GM19328 (cell line): ENCODE measurements around the gene THY1.
"Not testable (repeated sequence)": the region's sequence is repeated elsewhere in the genome, so short reads cannot be mapped to it uniquely, and the experiment has no call there.

Experiments
- ATAC-seq: cut with Tn5 transposase; IDR thresholded peaks from one replicate; pipeline ENCODE4 v1.9.1; 2021; ENCODE audit warnings: mild to moderate bottlenecking, moderate library complexity; ENCODE audit not compliant: unreplicated experiment

Gene THY1

DNA sequence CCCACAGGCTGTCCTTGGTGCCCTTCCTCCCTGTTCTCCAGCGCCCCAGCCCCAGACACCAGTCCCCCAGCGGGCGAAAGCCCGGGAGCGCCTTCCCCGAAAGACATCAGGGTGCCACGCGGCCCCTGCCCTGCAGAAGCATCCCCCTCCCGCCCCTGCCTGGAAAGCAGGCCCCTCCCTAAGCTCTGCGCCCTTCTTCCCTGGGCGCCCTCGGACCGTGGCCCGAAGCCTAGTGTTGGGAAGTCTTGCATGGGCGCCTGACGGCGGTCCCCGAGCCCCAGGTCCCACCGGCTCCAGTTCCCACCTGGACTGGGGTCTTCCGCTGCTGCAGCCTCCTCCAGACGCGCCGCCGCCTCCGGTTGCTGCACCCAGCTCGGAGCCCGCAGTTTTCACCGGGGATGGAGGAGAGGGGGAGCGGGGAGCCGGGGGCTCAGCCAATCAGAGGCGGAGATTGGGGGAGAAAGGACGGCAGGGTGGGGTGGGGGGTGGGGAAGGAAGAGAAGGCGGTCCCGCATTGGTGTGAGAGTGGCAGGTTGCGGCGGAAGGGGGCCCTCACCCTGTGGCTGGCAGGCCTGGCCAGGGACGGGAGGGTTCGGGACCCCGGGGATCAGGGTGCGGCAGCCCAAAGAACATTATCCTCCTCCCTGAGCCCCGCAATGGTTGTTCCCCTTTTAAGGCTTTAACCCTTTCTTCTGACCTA is at the start of gene THY1:
Gene THY1, minus strand, starts transcription at position 364 of the 700 bp plus-strand sequence. CDS start 2,267 bp downstream, outside the sequence.
- ATAC-seq, result no peak

- no peak for ATAC-seq
Observed at GRCh38 chr11:119472186-119472855, 49.3 kb upstream of the THY1 start.

GRCh38 chr11:119471329-119471728 is 48.4 kb upstream of the THY1 start:
- no peak for ATAC-seq

GRCh38 chr11:119470317-119471291 is 47.6 kb upstream of the THY1 start:
- ATAC-seq, result no peak

DNA sequence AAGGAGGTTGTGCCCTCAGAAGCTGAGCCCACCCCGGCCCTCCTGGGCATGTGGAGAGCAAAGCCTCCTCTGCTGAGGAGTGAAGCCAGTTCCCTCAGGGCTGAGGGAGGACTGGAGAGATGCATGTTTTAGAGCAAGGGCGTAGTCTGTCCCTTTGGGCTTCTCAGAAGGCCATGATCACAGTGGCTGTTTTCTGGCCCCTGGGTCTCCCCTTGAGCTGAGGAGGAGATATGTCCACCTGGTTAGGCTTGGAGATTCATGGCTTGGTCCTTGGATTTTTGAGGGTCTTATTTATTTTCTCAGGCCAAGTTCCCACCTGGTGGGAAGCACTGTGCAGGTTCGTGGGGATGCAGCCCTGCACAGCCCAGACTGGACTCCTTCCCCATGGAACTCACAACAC is 46.5 kb upstream of the THY1 start:
- ATAC-seq, result no peak

DNA sequence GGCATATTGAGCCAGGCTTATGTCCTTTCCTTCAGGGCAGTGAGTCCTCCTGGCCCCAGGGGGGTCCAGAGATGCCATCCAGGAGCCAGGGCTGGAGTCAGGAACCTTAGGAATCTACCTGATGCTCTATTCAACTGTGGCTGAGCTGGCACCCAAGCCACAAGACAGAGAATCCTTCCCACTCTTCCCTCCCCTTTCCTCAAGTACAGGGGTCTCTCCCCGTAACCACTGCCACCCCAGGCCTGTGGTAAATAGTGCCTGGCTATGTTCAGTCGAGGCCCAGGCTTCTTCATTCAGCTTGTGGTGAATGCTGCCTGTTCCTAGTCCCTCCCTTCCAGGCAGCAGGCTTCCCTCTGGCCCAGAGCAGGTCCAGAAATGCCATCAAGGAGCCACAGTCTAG is 45.5 kb upstream of the THY1 start:
- no peak for ATAC-seq

DNA sequence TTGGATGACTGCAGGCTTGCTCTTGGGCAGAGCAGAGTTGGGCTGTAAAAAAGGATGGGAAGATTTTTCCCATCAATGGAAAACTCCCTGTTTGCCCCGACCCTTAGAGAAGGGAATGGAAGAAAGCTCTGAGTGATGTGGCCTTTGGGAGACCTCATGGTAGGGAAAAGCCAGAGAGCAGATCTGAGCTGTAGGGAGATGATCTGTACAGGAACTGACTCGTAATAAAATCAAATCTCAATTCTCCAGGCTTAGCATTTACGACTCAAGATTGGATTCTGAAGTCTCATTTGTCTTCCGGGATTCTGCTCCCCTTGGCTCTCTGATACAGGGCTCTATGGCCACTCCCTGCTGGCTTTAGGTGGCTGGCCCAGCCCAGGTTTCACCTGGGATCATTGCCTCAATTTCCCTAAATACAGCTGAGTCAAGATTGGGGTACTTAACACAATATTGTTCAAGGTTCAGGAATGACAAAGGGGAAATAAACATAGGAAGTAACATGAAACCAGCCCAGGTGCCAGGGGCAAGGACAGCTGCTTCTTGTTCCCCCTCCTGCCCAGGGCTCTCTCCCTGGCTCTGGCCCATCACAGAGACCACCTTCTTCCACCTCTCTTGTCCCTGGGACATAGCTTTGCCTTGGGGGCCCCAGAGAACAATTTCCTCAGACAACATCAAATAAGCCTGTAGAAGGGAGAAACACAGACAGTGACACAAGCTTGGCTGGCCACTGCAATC is 38.4 kb upstream of the THY1 start:
- ATAC-seq, result no peak

GRCh38 chr11:119460582-119460981 is 37.6 kb upstream of the THY1 start:
- ATAC-seq, result no peak

GRCh38 chr11:119460097-119460496 is 37.1 kb upstream of the THY1 start:
- no peak for ATAC-seq

- ATAC-seq, result no peak
Observed at GRCh38 chr11:119459293-119459976, 36.5 kb upstream of the THY1 start.

DNA sequence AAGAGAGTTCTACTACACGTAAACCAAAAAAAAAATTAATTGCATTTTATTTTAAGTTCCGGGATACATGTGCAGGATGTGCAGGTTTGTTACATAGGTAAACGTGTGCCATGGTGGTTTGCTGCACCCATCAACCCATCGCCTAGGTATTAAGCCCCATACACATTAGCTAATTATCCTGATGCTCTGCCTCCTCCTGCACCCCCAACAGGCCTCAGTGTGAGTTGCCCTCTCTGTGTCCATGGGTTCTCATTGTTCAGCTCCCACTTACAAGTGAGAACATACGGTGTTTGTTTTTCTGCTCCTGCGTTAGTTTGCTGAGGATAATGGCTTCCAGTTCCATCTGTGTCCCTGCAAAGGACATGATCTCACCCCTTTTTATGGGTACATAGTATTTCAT is 32.7 kb upstream of the THY1 start:
- not testable (repeated sequence) for ATAC-seq

DNA sequence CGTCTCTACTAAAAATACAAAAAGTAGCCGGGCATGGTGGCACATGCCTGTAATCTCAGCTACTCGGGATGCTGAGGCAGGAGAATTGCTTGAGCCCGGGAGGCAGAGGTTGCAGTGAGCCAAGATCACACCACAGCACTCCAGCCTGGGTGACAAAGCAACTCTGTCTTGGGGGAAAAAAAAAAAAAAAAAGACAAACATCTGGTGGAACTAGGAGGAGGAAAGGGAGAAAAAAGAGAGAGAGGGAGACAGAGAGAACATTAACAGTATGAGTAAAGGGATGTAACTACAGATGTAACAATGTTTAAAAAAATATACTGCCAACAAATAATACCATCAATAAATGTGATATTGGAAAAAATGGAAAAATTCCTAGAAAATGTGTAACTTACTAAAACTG is 32.3 kb upstream of the THY1 start:
- ATAC-seq, result not testable (repeated sequence)

DNA sequence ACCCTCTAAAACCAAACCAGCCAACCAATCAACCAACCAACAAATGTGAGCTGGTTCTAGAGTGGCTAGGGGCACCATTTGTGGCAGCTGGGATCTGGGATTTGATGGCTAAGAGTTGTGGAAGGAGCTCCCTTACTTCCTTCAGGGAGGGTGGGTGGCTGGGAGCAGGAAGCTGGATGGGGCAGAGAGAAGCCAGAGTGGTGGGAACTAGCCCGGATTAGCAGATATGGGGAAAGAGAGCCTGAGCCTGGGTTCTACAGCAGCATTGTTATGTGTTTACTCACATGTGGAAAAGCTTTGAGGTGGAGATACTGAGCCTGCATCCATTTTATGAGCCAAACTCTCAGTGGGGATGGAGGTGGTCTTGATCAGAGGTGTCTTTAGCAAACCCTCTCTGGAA is 30.9 kb upstream of the THY1 start:
- ATAC-seq, result no peak

GRCh38 chr11:119450590-119451326 is 27.8 kb upstream of the THY1 start:
- ATAC-seq, result no peak

- no peak for ATAC-seq
Observed at GRCh38 chr11:119449498-119449897, 26.5 kb upstream of the THY1 start.

GRCh38 chr11:119448380-119448779 is 25.4 kb upstream of the THY1 start:
- no peak for ATAC-seq

DNA sequence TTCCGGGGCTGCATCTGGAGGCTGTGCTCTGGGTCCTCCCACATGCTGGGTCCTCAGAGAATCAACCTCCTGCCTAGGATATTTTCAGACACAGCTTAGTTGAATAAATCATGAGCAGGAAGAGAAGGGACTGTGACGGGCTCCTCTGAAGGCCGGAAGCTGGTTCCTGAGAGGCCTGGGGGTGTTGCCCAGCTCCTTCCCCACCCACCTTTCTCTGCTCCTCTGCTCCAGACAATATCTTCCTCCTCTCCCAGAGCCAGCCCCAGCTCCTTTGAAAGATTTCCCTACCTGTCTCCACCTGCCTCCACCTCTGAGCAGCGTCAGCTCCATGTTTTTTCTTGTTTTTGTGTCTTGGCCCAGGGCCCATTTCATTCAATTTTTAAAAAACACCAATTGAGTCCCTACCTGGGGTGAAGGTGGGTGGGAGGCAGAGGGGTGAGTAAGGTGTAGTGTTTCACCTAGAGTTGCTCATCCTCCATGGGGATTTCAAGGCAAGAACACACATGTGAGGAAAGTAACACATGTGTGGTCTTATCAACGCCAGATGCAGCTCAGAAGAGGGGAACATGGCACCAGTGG is 24.8 kb upstream of the THY1 start:
- ATAC-seq, result no peak

DNA sequence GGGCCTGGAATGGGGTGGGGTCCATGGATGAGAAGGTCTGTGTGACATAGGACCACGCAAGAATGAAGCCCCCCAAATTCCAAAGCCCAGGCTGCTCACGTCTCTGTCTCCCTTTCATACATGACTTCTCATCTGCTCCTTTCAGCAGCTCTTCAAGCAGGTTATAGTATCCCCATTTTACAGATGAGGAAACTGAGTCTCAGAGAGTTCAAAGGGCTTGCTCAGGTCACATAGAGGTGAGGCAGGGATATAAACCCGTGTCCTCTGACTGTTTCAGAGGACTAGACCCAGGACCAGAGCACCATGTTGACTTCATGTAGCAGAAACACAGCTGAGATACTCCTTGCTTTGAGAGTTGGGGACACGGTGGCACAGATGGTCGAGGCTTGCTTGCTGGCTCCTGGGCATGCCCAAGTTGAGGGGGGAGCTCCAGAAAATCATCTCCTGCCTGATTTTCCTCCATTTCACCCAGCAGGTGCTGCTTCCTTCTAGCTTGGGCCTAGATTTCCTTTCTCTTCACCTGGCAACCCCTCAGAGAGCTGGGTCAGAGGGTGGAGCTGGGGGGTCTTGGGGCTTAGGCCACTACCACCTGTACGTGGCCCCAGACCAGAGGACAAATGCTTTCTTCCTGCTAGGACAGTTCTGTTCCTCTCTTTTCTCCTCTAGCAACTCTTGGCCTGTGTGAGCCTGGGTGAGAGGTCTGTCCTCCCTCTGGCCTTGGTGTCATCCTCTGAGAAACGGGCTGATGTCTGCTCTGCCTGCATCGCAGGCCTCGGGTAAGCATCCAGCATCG is 24.1 kb upstream of the THY1 start:
- no peak for ATAC-seq
